Transverse colon (tissue), 4 donors: ENCODE results near the gene DLGAP1. TPM values are rescaled to one million over a fixed set of nuclear protein-coding genes. Genes with fewer than 3 reads are reported as not detected.

Experiments
- DNase-seq: peaks from one replicate; pipeline ENCODE4 v3.0.0-alpha.2; 2019
- H3K27ac ChIP-seq, 4 donors: fragments of 200-600 bp; sonication (generic); 2 replicates each; pipeline ENCODE4 v1.5.1; 2016 to 2018; ENCODE audit warnings: inconsistent platforms in 4 of 4
- H3K27me3 ChIP-seq: fragments of 200-600 bp; sonication (generic); 2 replicates; pipeline ENCODE4 v1.5.1; 2017; ENCODE audit warnings: inconsistent platforms
- H3K36me3 ChIP-seq, 4 donors: fragments of 200-600 bp; sonication (generic); 2 replicates each; pipeline ENCODE4 v1.5.1; 2017 to 2019; ENCODE audit warnings: inconsistent platforms in 4 of 4
- H3K4me1 ChIP-seq, 4 donors: fragments of 200-600 bp; sonication (generic); 2 replicates each; pipeline ENCODE4 v1.5.1; 2017 to 2020; ENCODE audit warnings: inconsistent platforms in 4 of 4
- H3K4me3 ChIP-seq, 4 donors: fragments of 200-600 bp; sonication (generic); 1 replicate in 1 of 4; 2 replicates in 3 of 4; pipeline versions ENCODE4 v1.5.1 to v1.6.1; 2017 to 2019; ENCODE audit warnings: inconsistent platforms in 4 of 4
- H3K9me3 ChIP-seq, 2 donors: fragments of 200-600 bp; sonication (generic); 2 replicates each; pipeline ENCODE4 v1.5.1; 2017 to 2019; ENCODE audit warnings: inconsistent platforms in 2 of 2
- CTCF ChIP-seq, 5 experiments: fragments of 200-600 bp in 3 of 5; fragments of 450-650 bp in 2 of 5; sonication (generic) in 3 of 5; IDR thresholded peaks; 1 replicate in 2 of 5; 2 replicates in 3 of 5; pipeline ENCODE4 v1.5.1; 2016 to 2017; ENCODE audit warnings: antibody characterized with exemption in 5 of 5, inconsistent platforms in 3 of 5, mild to moderate bottlenecking in 2 of 5, moderate library complexity in 1 of 5
- EP300 ChIP-seq: sonication (generic); formaldehyde crosslinking; IDR thresholded peaks from one replicate; pipeline ENCODE4 v1.6.1; 2017; ENCODE audit warnings: antibody characterized with exemption, low read depth
- POLR2A ChIP-seq: fragments of 450-650 bp; IDR thresholded peaks from one replicate; pipeline ENCODE4 v1.6.1; 2016; ENCODE audit warnings: antibody characterized with exemption, mild to moderate bottlenecking, moderate library complexity
- POLR2AphosphoS5 ChIP-seq, 3 donors: sonication (generic); formaldehyde crosslinking; IDR thresholded peaks; one replicate each; pipeline ENCODE4 v1.6.1; 2016; ENCODE audit warnings: antibody characterized with exemption in 3 of 3
- WGBS, 2 donors: methylation state at CpG; one replicate each; pipeline ENCODE4 v1.1.5; 2018; ENCODE audit warnings: low coverage in 1 of 2; 5-methylcytosine and 5-hydroxymethylcytosine counted together
- in situ Hi-C, 4 donors: fragments of 200-750 bp; cut with MboI; loops; one replicate each; pipeline versions ENCODE4 v1.15.0 to v1.15.1; 2017; ENCODE audit warnings: low sequenced_read_pairs in 3 of 4, low pct_ligation_motif_present in 1 of 4, low pct_unique_long_range_greater_than_20kb in 1 of 4
- intact Hi-C: fragments of 100-400 bp; cut with DNase I; formaldehyde crosslinking; loops from one replicate; pipeline ENCODE4 v1.15.1; 2023; ENCODE audit warnings: low total_unique reads
- total RNA-seq, 4 donors: library from RNA; depleted of rRNA; stranded (reverse); fragments of >200 nt; gene quantifications; one replicate each; pipeline ENCODE4 v1.1.0, GENCODE V29; 2016

The DLGAP1 gene
- total RNA-seq, 4 donors from 2014 or later, result 2.7 to 7.2 (median 3.3) TPM

- no peaks in the 10 kb centered on the region for H3K9me3 ChIP-seq
- 74 to 85% methylated on average over 5 of the region's 5 CpGs for WGBS, 2 donors
- no peaks in the 10 kb centered on the region for H3K36me3 ChIP-seq
- H3K4me3 ChIP-seq, result no peak overlapping the region
- intact Hi-C loops (no loop called here), in situ Hi-C loops (no loop called here)
- no peak for DNase-seq
- H3K4me1 ChIP-seq, result no peaks in the 10 kb centered on the region
- no peaks in the 10 kb centered on the region for H3K27me3 ChIP-seq
- H3K27ac ChIP-seq, result no peak overlapping the region
- no peak for TF ChIP-seq EP300
- no peak for TF ChIP-seq POLR2A
- no peak for TF ChIP-seq CTCF (IDR thresholded peaks at IDR 0.05)
- TF ChIP-seq POLR2AphosphoS5 (IDR thresholded peaks at IDR 0.05), result no peak
Observed at GRCh38 chr18:4405965-4406364, 49.1 kb downstream of the DLGAP1 start.

DNA sequence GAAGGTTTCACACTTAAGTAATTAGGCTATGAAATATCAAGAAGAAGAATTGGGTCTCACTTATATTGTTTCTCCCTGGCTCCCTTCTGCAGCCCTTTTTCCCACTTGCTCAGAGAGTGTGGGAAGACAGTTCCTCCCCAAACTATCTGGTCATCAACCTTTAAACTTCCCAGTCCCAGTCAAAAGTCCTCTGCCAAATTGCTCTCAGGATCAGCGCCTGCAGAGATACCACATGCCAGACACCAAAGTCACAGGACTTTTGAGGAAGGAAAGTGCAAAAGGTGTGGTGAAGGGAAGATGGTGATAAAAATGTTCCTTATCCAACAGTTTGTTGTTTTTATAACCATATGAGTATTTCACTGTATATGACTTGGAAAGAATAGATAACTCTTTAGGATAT, 51.3 kb downstream of the DLGAP1 start:
- no peaks in the 10 kb centered on the region for H3K36me3 ChIP-seq
- no peaks in the 10 kb centered on the region for H3K9me3 ChIP-seq
- no peaks in the 10 kb centered on the region for H3K27me3 ChIP-seq
- no peak overlapping the region for H3K4me3 ChIP-seq
- intact Hi-C loops (no loop called here), in situ Hi-C loops (no loop called here)
- WGBS, 2 donors, result 48 to 80% methylated on average over 1 of the region's 1 CpG
- TF ChIP-seq CTCF (IDR thresholded peaks at IDR 0.05) (no peak), EP300 (no peak), POLR2A (no peak), POLR2AphosphoS5 (IDR thresholded peaks at IDR 0.05) (no peak)
- H3K4me1 ChIP-seq, result no peaks in the 10 kb centered on the region
- no peak for DNase-seq
- no peak overlapping the region for H3K27ac ChIP-seq

DNA sequence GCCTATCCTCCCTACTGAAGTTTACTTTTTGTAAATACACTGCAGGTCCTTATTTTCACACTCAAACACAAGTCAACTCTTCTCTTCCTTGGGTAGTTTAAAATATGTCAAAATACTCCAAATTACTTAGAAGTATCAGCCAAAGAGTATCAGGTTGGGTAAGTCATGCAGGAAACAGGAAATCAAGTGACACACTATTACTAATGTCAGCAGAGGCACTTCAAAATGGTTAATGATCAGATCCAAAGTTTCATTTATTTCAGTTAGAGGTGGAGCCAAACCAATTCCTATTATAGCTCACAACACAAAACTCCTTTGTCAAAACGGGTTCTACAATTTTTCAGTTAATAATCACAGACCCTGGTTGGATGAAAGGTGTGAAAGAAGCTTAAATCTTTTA, 54.2 kb downstream of the DLGAP1 start:
- H3K4me1 ChIP-seq, result no peaks in the 10 kb centered on the region
- in situ Hi-C loops, result no loop called here
- WGBS, 2 donors, result 6 to 38% methylated on average over 1 of the region's 1 CpG
- H3K36me3 ChIP-seq, result no peaks in the 10 kb centered on the region
- H3K27ac ChIP-seq, result no peak overlapping the region
- no peaks in the 10 kb centered on the region for H3K27me3 ChIP-seq
- no peak overlapping the region for H3K4me3 ChIP-seq
- TF ChIP-seq CTCF (IDR thresholded peaks at IDR 0.05), result no peak
- H3K9me3 ChIP-seq, result no peaks in the 10 kb centered on the region
- intact Hi-C loops, result no loop called here
- DNase-seq, result no peak

- DNase-seq, result no peak
- TF ChIP-seq POLR2AphosphoS5 (IDR thresholded peaks at IDR 0.05), result no peak
- TF ChIP-seq CTCF (IDR thresholded peaks at IDR 0.05), result no peak
- TF ChIP-seq EP300, result no peak
- TF ChIP-seq POLR2A, result no peak
- Histone ChIP-seq H3K4me1 (no peaks in the 10 kb centered on the region), H3K9me3 (no peaks in the 10 kb centered on the region), H3K4me3 (no peak overlapping the region), H3K36me3 (no peaks in the 10 kb centered on the region), H3K27me3 (no peaks in the 10 kb centered on the region), H3K27ac (no peak overlapping the region)
- intact Hi-C loops, result no loop called here
- in situ Hi-C loops, result no loop called here
- 63% methylated on average over 5 of the region's 5 CpGs; no CpG with 5 or more reads in 1 of the 2 donors for WGBS, 2 donors
Observed at GRCh38 chr18:4399929-4400328, 55.2 kb downstream of the DLGAP1 start.
